ENCODE results near the gene POLG.

The POLG gene

GRCh38 chr15:89321521-89322410 lies 12.9 kb downstream of the POLG start:
- TF ChIP-seq, protein P1, sequence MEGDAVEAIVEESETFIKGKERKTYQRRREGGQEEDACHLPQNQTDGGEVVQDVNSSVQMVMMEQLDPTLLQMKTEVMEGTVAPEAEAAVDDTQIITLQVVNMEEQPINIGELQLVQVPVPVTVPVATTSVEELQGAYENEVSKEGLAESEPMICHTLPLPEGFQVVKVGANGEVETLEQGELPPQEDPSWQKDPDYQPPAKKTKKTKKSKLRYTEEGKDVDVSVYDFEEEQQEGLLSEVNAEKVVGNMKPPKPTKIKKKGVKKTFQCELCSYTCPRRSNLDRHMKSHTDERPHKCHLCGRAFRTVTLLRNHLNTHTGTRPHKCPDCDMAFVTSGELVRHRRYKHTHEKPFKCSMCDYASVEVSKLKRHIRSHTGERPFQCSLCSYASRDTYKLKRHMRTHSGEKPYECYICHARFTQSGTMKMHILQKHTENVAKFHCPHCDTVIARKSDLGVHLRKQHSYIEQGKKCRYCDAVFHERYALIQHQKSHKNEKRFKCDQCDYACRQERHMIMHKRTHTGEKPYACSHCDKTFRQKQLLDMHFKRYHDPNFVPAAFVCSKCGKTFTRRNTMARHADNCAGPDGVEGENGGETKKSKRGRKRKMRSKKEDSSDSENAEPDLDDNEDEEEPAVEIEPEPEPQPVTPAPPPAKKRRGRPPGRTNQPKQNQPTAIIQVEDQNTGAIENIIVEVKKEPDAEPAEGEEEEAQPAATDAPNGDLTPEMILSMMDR (IDR thresholded peaks at IDR 0.05): no peak
- no peak overlapping the region for H3K27ac ChIP-seq

GRCh38 chr15:89320200-89320599 lies 14.4 kb downstream of the POLG start:
- no peaks in the 10 kb centered on the region for H3K79me2 ChIP-seq
- H3K27ac ChIP-seq: no peak overlapping the region
- H3K36me3 ChIP-seq (ENCODE audit: control insufficient read depth, insufficient read depth, low read length): no peaks in the 10 kb centered on the region
- H3K4me1 ChIP-seq: no peaks in the 10 kb centered on the region
- H3K9ac ChIP-seq: no peak overlapping the region
- no peaks in the 10 kb centered on the region for H3K9me3 ChIP-seq (ENCODE audit: control insufficient read depth, low read length)
- no peak overlapping the region for H2AFZ ChIP-seq
- no peak overlapping the region for H3K4me3 ChIP-seq (ENCODE audit: low read depth, low read length)
- TF ChIP-seq, protein P1 (IDR thresholded peaks at IDR 0.05): no peak
- no peaks in the 10 kb centered on the region for H3K27me3 ChIP-seq (ENCODE audit: control insufficient read depth, insufficient read depth, low read length)
- H3K4me2 ChIP-seq (ENCODE audit: low read length): no peak overlapping the region

More at GRCh38 chr15:89321521-89322410, 12.9 kb downstream of the POLG start:
- H3K36me3 ChIP-seq (ENCODE audit: control insufficient read depth, insufficient read depth, low read length): no peaks in the 10 kb centered on the region
- no peaks in the 10 kb centered on the region for H3K79me2 ChIP-seq
- no peak overlapping the region for H3K4me2 ChIP-seq (ENCODE audit: low read length)
- H2AFZ ChIP-seq: no peak overlapping the region
- no peaks in the 10 kb centered on the region for H3K4me1 ChIP-seq
- H3K9ac ChIP-seq: no peak overlapping the region
- no peak overlapping the region for H3K4me3 ChIP-seq (ENCODE audit: low read depth, low read length)
- no peaks in the 10 kb centered on the region for H3K27me3 ChIP-seq (ENCODE audit: control insufficient read depth, insufficient read depth, low read length)
- H3K9me3 ChIP-seq (ENCODE audit: control insufficient read depth, low read length): no peaks in the 10 kb centered on the region

- TF ChIP-seq, protein P1 (IDR thresholded peaks at IDR 0.05): no peak
Measured at GRCh38 chr15:89319678-89320077, 14.9 kb downstream of the POLG start.

DNA sequence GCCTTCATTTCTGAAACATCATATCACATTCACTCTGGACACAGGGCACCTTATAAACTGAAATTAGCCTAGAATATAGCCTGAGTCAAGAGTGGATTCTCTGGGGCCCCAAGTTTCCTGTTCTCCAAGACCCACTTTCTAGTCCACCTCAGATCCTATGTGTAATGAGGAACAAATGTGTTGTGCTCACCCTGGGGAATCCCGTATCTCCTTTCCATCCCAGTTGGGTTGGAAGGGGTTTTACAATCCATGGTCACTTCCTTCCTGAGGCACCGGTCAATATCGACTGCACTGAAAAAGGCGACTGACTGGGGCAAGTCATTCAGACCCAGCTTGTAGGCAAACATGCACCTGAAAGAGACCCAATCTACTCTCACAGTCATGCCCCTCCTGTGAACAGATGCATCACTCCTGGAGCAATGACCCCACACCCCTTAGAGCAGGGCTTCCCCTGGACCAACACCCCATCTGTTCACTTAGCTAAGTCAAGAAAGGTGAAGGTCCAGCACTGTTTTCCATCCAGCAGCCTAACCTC lies 17.4 kb downstream of the POLG start:
- Histone ChIP-seq H2AFZ (no peak overlapping the region), H3K4me3 (ENCODE audit: low read depth, low read length) (no peak overlapping the region), H3K9me3 (ENCODE audit: control insufficient read depth, low read length) (no peaks in the 10 kb centered on the region), H3K79me2 (no peaks in the 10 kb centered on the region), H3K36me3 (ENCODE audit: control insufficient read depth, insufficient read depth, low read length) (no peaks in the 10 kb centered on the region), H3K27me3 (ENCODE audit: control insufficient read depth, insufficient read depth, low read length) (no peaks in the 10 kb centered on the region), H3K9ac (no peak overlapping the region), H3K4me2 (ENCODE audit: low read length) (no peak overlapping the region), H3K4me1 (no peaks in the 10 kb centered on the region), H3K27ac (no peak overlapping the region)
- TF ChIP-seq, protein P1 (IDR thresholded peaks at IDR 0.05): no peak

More at GRCh38 chr15:89319678-89320077, 14.9 kb downstream of the POLG start:
- Histone ChIP-seq H3K4me2 (ENCODE audit: low read length) (no peak overlapping the region), H3K9ac (no peak overlapping the region), H3K4me3 (ENCODE audit: low read depth, low read length) (no peak overlapping the region), H3K27ac (no peak overlapping the region), H3K79me2 (no peaks in the 10 kb centered on the region), H3K4me1 (no peaks in the 10 kb centered on the region), H3K9me3 (ENCODE audit: control insufficient read depth, low read length) (no peaks in the 10 kb centered on the region), H3K36me3 (ENCODE audit: control insufficient read depth, insufficient read depth, low read length) (no peaks in the 10 kb centered on the region), H2AFZ (no peak overlapping the region), H3K27me3 (ENCODE audit: control insufficient read depth, insufficient read depth, low read length) (no peaks in the 10 kb centered on the region)

Measured in parathyroid adenoma (tissue), 2 donors.